Measurements from ENCODE around the gene CELF2.
"Not testable (repeated sequence)": the region's sequence is repeated elsewhere in the genome, so short reads cannot be mapped to it uniquely, and the experiment has no call there.

The CELF2 gene

DNA sequence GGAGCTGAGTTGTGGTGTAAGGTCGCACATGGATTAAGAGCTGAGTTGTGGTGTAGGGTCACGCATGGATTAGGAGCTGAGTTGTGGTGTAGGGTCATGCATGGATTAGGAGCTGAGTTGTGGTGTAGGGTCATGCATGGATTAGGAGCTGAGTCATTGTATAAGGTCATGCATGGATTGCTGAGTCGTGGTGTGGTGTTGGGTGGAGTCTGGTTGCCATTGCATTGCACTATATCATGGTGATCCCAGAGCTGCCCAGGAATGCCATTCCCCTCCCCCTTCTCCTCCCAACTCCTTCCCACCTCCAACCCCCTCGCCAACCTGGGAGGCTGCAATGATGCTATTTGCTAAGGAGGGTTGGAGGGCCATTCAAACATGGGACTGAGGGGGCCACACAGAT is 349.2 kb downstream of the CELF2 start:
- not testable (repeated sequence) for DNase-seq

DNA sequence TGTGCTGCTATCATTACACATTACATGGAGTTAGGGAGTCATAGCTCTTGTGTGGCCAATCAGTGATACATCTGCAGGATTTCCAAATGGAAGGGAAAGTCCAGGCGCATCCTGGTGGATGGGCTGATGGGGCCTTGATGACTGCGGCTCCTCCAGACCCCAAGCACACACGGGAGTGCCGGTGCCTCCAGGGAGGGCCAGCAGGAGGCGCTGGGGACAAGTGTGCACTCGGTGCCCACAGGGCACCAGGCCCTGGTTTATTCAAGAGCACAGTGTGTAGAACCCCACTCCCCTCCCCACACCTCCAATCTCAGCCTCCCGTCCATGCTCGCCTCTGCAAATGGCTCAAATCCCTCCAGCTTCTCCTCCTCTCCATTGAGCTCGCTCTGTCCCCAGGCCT is 349.8 kb downstream of the CELF2 start:
- no peak for DNase-seq

DNA sequence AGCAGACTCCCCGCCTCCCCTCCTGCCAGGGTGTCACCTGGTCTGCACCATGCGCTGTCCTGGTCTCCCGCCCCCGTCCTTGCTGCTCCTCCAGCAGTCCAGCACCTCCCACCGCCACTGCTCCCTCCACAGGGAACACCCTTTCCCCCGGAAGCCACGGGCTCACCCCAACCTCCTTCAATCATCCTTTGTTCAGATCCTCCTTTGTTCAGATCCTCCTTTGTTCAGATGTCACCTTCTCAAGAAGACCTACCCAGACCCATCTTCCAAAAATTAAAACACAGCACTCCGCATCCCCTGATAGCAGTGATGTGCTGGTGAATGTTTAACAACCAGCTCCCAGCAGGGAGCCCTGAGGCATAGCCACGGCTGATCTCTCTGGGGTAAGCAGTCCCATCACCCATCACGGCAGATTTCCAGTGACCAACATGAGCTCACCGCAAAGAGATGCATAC is 356.1 kb downstream of the CELF2 start:
- DNase-seq: no peak

DNA sequence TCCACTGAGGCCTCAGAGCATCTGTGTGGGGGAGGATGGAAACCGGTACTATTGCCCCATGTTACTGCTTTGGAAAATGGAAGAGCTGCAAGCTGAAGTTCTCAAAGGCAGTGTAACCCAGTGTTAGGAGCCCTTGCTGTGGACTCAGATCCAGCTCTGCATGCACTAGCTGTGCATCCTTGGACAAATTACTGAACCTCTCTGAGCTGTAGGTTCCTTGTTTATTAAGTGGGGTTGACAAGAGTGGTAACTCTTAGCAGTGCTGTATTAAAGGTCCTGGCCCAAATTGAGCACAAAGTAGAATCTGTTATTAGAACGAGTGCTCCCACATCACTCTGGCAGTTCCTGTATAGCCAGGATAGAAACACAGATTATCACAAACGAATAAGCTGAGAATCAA is 359.6 kb downstream of the CELF2 start:
- DNase-seq: no peak

- DNase-seq: no peak
Measured at GRCh38 chr10:11378835-11379234, 361.2 kb downstream of the CELF2 start.

- DNase-seq: no peak
Measured at GRCh38 chr10:11379771-11380170, 362.1 kb downstream of the CELF2 start.

- DNase-seq: no peak
Measured at GRCh38 chr10:11381023-11381422, 363.4 kb downstream of the CELF2 start.

DNA sequence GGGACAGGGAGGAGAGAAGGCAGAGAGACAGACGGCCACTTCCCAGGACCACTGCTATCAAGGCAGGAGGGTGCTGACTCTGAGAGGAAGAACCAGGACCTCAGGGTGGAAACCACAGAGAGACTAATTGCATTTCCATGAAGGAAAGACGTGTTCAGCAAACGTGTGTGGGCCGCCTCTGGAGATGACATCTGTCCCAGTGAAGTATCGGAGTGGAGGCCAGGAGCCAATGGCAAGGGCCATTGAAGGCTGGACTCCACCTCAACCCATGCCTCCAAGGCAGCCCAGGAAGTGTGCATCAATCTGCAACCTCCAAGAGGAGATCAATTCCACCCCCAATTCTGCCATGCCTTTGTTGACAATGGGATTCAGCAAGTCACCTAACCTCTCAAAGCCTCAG is 363.8 kb downstream of the CELF2 start:
- no peak for DNase-seq

- no peak for DNase-seq
Measured at GRCh38 chr10:11382187-11382586, 364.5 kb downstream of the CELF2 start.

DNA sequence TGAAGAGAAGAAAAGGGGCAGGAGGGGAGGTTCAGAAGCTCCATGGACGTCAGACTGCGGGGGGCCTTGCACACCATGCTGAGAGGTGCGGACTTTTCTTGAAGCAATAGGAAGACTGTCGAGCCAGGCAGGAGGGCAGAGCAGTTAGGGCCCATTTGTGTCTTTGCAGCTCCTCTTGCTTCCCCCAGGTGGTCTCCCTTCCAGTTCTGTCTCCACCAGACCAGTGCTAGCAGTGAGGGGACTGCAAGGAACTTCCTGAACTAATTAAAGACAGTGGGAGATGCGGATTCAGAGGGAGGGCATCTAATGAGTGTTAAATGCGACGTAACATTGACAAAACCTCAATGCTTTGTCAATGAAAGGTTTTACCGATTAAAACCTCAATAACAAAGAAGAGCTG is 368.4 kb downstream of the CELF2 start:
- DNase-seq: no peak
